Right hindlimb (tissue), 1 donor: Measurements from ENCODE around the gene EEFSEC.

Experiments
- DNase-seq: peaks from one replicate; pipeline ENCODE4 v3.0.0-alpha.2; 2018

Gene EEFSEC

GRCh38 chr3:128402998-128403397 is 249.7 kb downstream of the EEFSEC start:
- no peak for DNase-seq

- DNase-seq, result no peak
Measured at GRCh38 chr3:128404276-128405068, 251.2 kb downstream of the EEFSEC start.

- no peak for DNase-seq
Measured at GRCh38 chr3:128405554-128406277, 252.4 kb downstream of the EEFSEC start.

DNA sequence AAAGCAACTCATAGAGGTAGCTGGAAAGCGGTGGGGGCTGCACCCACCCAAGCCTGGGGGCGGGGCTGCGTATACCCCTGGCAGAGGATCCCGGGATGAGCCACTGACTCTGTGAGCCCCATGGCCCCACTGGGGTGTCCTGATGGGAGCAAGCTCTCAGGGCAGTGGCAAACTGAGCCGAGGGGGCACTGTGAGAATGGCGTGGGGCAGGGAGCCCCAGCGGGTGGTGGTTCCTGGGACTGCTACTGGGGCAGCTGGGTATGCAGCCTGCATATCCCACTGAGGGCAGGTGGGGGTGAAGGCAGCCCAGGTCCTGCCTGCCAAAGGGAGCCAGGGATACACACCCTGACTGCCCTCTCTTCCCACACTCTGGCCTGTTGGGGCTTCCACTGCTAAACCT is 254.0 kb downstream of the EEFSEC start:
- DNase-seq, result no peak

- DNase-seq, result no peak
Measured at GRCh38 chr3:128408012-128408692, 254.9 kb downstream of the EEFSEC start.

DNA sequence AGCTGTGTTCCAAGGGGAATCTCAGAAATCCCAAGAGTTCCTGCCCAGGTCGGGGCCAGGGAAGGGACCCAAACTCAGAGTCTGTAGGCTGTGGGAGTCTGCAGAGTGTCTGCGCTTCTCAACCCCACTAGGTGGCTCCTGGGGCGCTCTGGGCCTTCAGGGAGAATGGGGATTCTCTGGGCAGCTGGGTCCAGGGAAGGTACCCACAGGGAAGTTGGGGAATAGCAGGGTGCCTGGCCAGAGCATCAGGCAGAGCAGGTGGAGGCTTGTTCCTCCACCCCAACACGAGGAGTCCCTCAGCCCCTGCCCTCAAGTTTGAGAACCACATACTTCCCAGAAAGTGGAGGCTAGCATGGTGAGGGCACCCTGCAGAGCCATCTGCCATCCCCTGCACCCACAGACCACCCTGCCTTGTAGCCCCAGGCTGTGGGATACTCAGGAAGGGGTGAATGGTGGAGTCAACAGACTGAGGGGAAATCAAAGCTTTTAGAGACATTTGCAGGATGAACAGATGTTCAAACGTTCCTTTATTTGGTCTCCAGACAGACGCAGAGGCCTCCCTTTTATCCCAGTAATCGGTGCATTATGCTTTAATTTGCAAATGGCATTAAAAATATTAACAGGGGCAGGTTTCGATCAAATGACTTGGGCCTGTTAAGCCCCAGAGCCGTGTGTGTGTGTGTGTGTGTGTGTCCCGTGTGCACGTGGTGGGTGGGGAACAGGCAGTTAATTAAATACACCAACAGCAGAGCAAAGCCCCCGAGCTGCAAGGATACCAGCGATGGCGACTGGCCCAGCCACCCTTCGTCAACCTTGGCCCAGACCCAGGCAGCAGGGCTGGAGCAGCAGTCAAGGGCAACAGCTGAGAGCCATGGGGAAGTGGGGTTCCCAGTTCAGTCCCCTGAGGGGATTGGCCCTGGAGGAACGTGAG is 255.7 kb downstream of the EEFSEC start:
- peak; percentile 53 for DNase-seq

DNA sequence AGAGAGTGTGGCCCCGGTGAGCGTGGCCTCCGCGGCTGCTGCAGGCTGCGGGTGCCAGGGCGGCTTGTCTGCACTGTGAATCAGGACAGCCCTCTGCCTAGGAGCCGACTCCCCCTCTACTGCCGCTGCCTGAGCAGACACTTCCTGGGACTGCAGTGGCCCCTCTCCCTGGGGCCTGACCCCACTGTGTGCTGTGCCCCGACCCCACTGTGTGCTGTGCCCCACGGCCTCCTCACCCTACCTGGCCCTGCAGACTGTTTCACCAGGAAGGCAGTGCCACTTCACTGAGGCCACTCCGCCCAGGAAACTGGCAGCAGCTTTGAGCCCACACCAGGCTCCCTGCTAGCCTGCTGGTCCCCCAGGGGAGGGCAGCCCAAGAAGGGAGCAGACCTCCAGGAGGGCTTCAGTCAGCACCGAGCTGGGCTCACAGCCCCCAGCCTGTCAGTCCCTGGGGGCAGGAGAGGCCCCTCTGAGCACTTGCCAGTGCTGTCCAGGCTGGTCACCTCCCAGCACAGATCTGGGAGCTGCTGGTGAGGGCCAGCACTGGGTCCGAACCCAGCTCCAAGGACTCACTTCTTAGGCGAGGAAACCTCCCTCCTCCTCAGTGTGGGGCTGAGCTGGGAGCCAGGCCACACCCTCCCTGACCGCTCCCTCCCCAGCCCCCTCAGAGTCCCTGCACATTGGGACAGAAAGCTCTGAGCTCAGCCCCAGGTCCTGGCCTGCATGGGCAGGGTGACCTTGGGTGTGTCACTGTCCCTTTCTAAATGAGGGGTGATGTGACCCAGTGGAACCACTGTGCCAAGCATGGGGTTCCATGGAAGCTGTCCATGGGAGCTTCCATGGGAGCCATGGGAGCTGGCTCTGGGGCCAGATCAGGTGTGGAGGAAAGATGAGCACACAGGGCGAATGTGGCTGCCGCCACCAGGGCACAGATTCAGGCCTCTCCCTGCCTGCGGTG is 256.6 kb downstream of the EEFSEC start:
- no peak for DNase-seq

- DNase-seq, result no peak
Measured at GRCh38 chr3:128410669-128411573, 257.6 kb downstream of the EEFSEC start.

DNA sequence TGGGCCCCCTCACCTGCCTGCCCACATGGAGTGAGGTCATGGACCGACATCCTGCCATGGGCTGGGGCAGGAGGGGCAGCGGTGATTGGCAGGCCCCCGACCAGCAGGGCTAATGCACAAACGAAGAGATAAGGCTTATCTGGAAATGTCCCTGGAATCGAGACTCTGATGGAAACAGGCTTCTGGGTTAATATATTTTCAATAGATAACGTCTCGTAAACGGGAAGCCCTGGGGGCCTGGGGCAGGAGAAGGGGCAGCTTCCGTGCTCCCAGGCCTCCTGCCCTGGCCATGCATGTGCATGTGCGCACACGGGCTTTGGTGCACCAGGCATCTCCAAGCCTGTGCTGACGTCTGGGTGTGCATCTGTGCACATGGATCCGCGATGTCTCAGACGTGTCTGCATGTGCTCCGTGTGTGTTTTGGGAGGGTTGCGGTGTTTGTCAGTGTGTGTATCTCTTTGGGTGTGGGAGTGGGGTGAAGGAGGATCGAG is 258.3 kb downstream of the EEFSEC start:
- no peak for DNase-seq

DNA sequence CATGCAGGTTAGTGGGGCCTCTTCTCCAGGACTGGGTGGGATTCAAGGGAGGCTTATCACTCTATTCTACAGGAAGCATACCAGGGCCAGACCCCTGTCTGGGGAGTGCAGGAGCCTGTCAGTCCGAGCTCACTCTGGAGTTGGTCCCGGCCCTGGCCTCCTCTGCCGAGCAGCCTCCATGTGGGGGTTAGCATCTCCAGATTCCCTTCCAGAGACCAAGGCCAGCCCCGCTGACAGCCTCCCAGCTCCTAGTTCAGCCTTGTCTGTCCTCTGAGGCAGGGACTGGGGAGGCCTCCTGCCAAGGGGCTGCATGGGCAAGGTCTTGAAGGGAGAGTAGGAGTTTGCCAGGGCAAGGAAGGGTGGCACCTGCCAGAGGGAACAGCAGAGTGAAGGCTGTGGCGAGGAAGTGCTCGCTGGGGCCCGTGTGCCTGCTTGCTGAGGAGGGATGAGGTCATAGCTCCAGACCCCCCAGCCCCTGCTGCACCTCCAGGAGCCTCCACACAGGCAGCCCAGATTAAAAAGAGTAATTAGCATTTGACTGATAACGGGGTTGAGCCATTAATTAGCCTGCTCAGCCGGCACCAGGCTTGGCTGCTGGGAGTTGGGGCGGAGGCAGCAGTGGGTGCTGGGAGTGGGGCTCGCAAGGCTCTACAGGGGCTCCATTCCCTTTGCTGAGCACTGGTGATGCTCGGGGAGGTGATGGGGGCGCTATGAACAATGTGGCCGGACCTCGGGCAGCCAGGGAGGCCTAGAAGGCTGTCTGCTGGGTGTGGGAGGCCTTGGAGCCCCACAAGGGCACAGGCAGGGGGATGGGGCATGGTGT is 259.1 kb downstream of the EEFSEC start:
- DNase-seq, result no peak

DNA sequence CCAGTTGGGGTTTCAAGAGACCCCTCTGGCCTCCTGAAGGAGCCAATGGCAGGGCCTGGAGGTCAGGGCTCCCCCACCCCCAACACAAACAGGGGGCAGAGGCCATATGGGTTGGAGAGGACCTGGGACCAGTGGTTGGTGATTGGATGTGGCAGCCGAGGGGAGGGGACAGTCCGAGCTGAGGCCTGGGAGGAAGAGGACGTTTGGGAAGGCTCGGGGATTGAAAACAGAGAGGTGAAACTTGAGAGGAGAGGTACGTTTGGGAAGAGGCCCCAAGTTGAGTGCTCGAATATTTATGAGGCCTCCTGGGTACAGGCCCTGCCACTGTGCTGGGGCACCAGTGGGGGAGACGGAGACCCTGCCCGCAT is 259.7 kb downstream of the EEFSEC start:
- DNase-seq, result no peak

GRCh38 chr3:128413413-128414205 is 260.3 kb downstream of the EEFSEC start:
- no peak for DNase-seq

GRCh38 chr3:128415200-128415772 is 262.0 kb downstream of the EEFSEC start:
- DNase-seq, result no peak

GRCh38 chr3:128415773-128416577 is 262.7 kb downstream of the EEFSEC start:
- DNase-seq, result no peak

DNA sequence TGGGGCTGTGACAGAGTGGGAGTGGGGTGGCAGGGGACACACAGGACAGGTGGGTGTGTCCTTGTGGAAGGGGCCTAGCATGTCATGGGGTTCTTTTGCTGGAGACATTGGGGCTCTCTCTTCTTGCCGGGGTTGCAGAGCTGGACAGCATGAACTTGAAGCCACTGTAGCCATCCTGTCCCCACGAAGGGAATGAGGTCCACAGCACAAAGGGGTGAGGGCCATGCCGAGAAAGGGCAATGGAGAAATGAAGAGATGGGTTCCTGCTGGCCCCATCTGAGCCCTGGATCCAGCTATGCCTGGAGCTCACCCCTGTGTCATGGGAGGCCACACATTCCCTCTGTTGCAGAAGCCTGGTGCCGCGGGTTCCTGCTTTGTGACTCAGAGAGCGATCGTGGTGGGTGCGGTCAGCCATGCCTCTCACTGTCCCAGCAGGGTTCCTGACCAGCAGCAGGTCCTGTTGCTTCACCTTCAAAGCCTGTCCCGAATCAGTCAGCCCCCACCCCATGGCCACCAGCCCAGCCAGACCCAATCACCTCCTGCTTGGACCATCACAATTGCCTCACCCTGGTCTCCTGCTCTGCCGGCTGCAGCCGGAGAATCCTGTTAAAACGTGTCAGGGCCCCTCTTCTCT is 263.4 kb downstream of the EEFSEC start:
- no peak for DNase-seq

GRCh38 chr3:128418900-128419299 is 265.6 kb downstream of the EEFSEC start:
- no peak for DNase-seq

DNA sequence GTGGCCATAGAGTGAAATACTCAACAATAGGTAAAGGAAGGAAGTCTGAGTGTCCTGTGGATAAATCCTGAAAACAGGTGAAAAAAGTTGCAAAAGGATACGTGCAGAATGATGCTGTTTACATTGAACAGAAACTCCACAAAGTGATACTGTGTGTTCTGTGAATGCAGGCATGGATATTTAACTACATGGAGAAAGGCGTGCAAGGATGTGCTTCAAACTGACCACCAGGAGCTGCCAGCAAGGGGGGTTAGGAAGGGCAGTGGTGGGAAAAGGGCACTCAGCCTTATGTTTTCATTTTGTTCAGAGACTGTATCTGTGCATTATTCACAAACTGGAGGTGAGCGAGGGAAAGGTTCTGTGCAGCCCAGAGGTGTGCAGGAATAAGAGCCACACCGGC is 266.0 kb downstream of the EEFSEC start:
- no peak for DNase-seq
